Measurements from ENCODE around the gene CYP2A7. TPM values are rescaled to one million over a fixed set of nuclear protein-coding genes. Genes with fewer than 3 reads are reported as not detected.
"Not testable (repeated sequence)": the region's sequence is repeated elsewhere in the genome, so short reads cannot be mapped to it uniquely, and the experiment has no call there.

Gene CYP2A7
- total and polyA plus RNA-seq, 2 donors (not counting 1 experiment from before 2014, with no cell fraction given): not detected

GRCh38 chr19:40920300-40921004 is 38.4 kb upstream of the CYP2A7 start:
- CTCF ChIA-PET: no interaction called here
- DNase-seq (no peak), ATAC-seq (ENCODE audit: low read depth) (no peak)
- POLR2A ChIA-PET: no interaction called here
- Histone ChIP-seq H3K4me3 (ENCODE audit: control extremely low read depth in 1 of 5, extremely low read depth in 1 of 5, insufficient read depth in 1 of 5, low read depth in 2 of 5, low read length in 4 of 5) (no peak overlapping the region), H3K9ac (ENCODE audit: low read length) (no peak overlapping the region), H3K36me3 (replicated peaks in 1 of 2; ENCODE audit: control extremely low read depth in 1 of 2, control insufficient read depth in 1 of 2, extremely low read depth in 1 of 2, insufficient read depth in 2 of 2, low read length in 1 of 2) (no peaks in the 10 kb centered on the region), H3K79me2 (ENCODE audit: control insufficient read depth, insufficient read depth, low read length) (no peaks in the 10 kb centered on the region), H3K4me1 (ENCODE audit: control insufficient read depth in 2 of 2, insufficient read depth in 2 of 2, low read length in 2 of 2) (no peaks in the 10 kb centered on the region), H3K4me2 (replicated peaks; ENCODE audit: low read depth, low read length, poor library complexity, severe bottlenecking) (no peak overlapping the region), H3K9me3 (ENCODE audit: control extremely low read depth in 1 of 3, control insufficient read depth in 2 of 3, insufficient read depth in 1 of 3, low read length in 2 of 3) (peaks cover 0 to 17% (median 9%) of the 10 kb centered on the region in 3 donors), H2AFZ (ENCODE audit: insufficient read depth, low read depth, low read length, poor library complexity, severe bottlenecking) (no peak overlapping the region), H3K27me3 (replicated peaks in 1 of 4; ENCODE audit: control extremely low read depth in 1 of 4, control insufficient read depth in 3 of 4, insufficient read depth in 4 of 4, low read length in 3 of 4) (no peaks in the 10 kb centered on the region), H3K27ac (ENCODE audit: low read length in 2 of 2) (no peak overlapping the region), H4K20me1 (ENCODE audit: control insufficient read depth, insufficient read depth, low read length, poor library complexity, severe bottlenecking) (no peaks in the 10 kb centered on the region)
- Mint-ChIP-seq H3K4me3 (no peak overlapping the region), H3K9me3 (ENCODE audit: insufficient read depth) (peaks cover 14% of the 10 kb centered on the region), H3K27me3 (peaks cover 24% of the 10 kb centered on the region), H3K4me1 (no peaks in the 10 kb centered on the region), H3K27ac (no peak overlapping the region)
- TF ChIP-seq CTCF (IDR thresholded peaks at IDR 0.05) (no peak), EZH2 (IDR thresholded peaks at IDR 0.05; ENCODE audit: borderline replicate concordance, insufficient read depth, low read depth, low read length, poor library complexity, severe bottlenecking) (no peak)
- WGBS (ENCODE audit: insufficient coverage): 88% methylated on average over 3 of the region's 4 CpGs
- intact Hi-C loops (cut with micrococcal nuclease): no loop called here

GRCh38 chr19:40919530-40920299 is 37.7 kb upstream of the CYP2A7 start:
- peaks cover 14% of the 10 kb centered on the region for H3K9me3 Mint-ChIP-seq (ENCODE audit: insufficient read depth)
- intact Hi-C loops (cut with micrococcal nuclease): not testable (repeated sequence)

GRCh38 chr19:40918303-40918702 is 36.3 kb upstream of the CYP2A7 start:
- ATAC-seq (ENCODE audit: low read depth); CTCF ChIA-PET; H3K79me2 ChIP-seq (ENCODE audit: control insufficient read depth, insufficient read depth, low read length); H3K27ac ChIP-seq (ENCODE audit: low read length in 2 of 2); H2AFZ ChIP-seq (ENCODE audit: insufficient read depth, low read depth, low read length, poor library complexity, severe bottlenecking); intact Hi-C loops (cut with micrococcal nuclease); POLR2A ChIA-PET; H3K4me3 ChIP-seq (ENCODE audit: control extremely low read depth in 1 of 5, extremely low read depth in 1 of 5, insufficient read depth in 1 of 5, low read depth in 2 of 5, low read length in 4 of 5); H3K4me1 Mint-ChIP-seq; H3K27ac Mint-ChIP-seq; H3K4me3 Mint-ChIP-seq; H3K4me2 ChIP-seq (replicated peaks; ENCODE audit: low read depth, low read length, poor library complexity, severe bottlenecking); DNase-seq; H3K9ac ChIP-seq (ENCODE audit: low read length); H3K4me1 ChIP-seq (ENCODE audit: control insufficient read depth in 2 of 2, insufficient read depth in 2 of 2, low read length in 2 of 2); H3K36me3 ChIP-seq (replicated peaks in 1 of 2; ENCODE audit: control extremely low read depth in 1 of 2, control insufficient read depth in 1 of 2, extremely low read depth in 1 of 2, insufficient read depth in 2 of 2, low read length in 1 of 2); H3K27me3 ChIP-seq (replicated peaks in 1 of 4; ENCODE audit: control extremely low read depth in 1 of 4, control insufficient read depth in 3 of 4, insufficient read depth in 4 of 4, low read length in 3 of 4); H4K20me1 ChIP-seq (ENCODE audit: control insufficient read depth, insufficient read depth, low read length, poor library complexity, severe bottlenecking): not testable (repeated sequence)
- Mint-ChIP-seq H3K9me3 (ENCODE audit: insufficient read depth) (peaks cover 14% of the 10 kb centered on the region), H3K27me3 (peaks cover 40% of the 10 kb centered on the region)
- no CpG with 5 or more reads among the region's 2 CpGs for WGBS (ENCODE audit: insufficient coverage)
- H3K9me3 ChIP-seq (ENCODE audit: control extremely low read depth in 1 of 3, control insufficient read depth in 2 of 3, insufficient read depth in 1 of 3, low read length in 2 of 3): peaks cover 0 to 17% (median 9%) of the 10 kb centered on the region in 3 donors

More at GRCh38 chr19:40919530-40920299, 37.7 kb upstream of the CYP2A7 start:
- H3K27me3 ChIP-seq (replicated peaks in 1 of 4; ENCODE audit: control extremely low read depth in 1 of 4, control insufficient read depth in 3 of 4, insufficient read depth in 4 of 4, low read length in 3 of 4); POLR2A ChIA-PET; H3K36me3 ChIP-seq (replicated peaks in 1 of 2; ENCODE audit: control extremely low read depth in 1 of 2, control insufficient read depth in 1 of 2, extremely low read depth in 1 of 2, insufficient read depth in 2 of 2, low read length in 1 of 2); H3K4me3 Mint-ChIP-seq; H2AFZ ChIP-seq (ENCODE audit: insufficient read depth, low read depth, low read length, poor library complexity, severe bottlenecking); H3K4me1 ChIP-seq (ENCODE audit: control insufficient read depth in 2 of 2, insufficient read depth in 2 of 2, low read length in 2 of 2); H3K4me2 ChIP-seq (replicated peaks; ENCODE audit: low read depth, low read length, poor library complexity, severe bottlenecking); H3K4me1 Mint-ChIP-seq; CTCF ChIA-PET; H3K27ac ChIP-seq (ENCODE audit: low read length in 2 of 2); H4K20me1 ChIP-seq (ENCODE audit: control insufficient read depth, insufficient read depth, low read length, poor library complexity, severe bottlenecking); ATAC-seq (ENCODE audit: low read depth); DNase-seq; H3K9ac ChIP-seq (ENCODE audit: low read length); H3K4me3 ChIP-seq (ENCODE audit: control extremely low read depth in 1 of 5, extremely low read depth in 1 of 5, insufficient read depth in 1 of 5, low read depth in 2 of 5, low read length in 4 of 5); H3K79me2 ChIP-seq (ENCODE audit: control insufficient read depth, insufficient read depth, low read length); H3K27ac Mint-ChIP-seq: not testable (repeated sequence)
- H3K9me3 ChIP-seq (ENCODE audit: control extremely low read depth in 1 of 3, control insufficient read depth in 2 of 3, insufficient read depth in 1 of 3, low read length in 2 of 3): peaks cover 0 to 17% (median 9%) of the 10 kb centered on the region in 3 donors
- peaks cover 29% of the 10 kb centered on the region for H3K27me3 Mint-ChIP-seq
- WGBS (ENCODE audit: insufficient coverage): 100% methylated on average over 1 of the region's 7 CpGs
